ENCODE data around the gene MAOB.
"Not testable (repeated sequence)": the region's sequence is repeated elsewhere in the genome, so short reads cannot be mapped to it uniquely, and the experiment has no call there.

MAOB gene

DNA sequence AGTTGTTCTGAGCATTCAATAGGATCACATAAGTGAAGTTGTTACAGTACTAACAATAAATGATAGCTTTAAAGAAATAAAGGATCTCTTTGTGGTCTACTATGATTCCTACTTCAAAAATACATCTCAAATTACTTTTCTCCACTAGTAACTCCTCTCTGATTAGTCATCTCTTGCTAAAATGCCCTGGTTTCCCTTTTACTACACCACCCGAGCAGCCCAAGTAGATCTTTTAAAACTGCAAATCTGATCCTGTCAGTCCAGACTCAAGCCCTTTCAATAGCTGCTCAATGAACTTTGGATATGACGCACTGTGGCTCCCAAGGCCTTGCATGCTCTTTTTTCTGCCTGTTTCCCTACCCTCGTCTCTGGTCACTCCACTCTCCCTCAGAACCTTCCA lies 128.6 kb downstream of the MAOB start:
- DNase-seq (ENCODE audit: low spot score), result no peak

GRCh38 chrX:43750248-43750676 lies 132.0 kb downstream of the MAOB start:
- peak; percentile 66 for DNase-seq (ENCODE audit: low spot score)

DNA sequence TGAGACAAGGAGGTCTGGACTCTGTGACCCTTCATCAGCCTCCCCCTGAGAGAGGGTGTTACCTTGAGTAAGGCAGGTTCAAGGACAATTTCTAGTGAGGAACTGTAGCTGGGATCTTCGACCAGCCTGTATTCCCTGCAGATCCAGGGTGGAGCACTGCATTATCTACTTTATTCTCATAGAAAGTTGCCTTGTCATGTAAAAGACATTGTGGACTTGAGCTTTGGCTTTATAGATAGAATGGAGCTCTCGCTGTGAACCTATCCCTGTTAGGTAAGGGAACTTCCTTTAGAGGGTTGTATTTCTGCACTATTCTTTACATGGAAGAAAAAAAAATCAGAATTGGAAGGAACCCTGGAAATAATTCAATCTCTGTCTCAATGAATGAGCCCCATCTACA lies 134.8 kb downstream of the MAOB start:
- no peak for DNase-seq (ENCODE audit: low spot score)

DNA sequence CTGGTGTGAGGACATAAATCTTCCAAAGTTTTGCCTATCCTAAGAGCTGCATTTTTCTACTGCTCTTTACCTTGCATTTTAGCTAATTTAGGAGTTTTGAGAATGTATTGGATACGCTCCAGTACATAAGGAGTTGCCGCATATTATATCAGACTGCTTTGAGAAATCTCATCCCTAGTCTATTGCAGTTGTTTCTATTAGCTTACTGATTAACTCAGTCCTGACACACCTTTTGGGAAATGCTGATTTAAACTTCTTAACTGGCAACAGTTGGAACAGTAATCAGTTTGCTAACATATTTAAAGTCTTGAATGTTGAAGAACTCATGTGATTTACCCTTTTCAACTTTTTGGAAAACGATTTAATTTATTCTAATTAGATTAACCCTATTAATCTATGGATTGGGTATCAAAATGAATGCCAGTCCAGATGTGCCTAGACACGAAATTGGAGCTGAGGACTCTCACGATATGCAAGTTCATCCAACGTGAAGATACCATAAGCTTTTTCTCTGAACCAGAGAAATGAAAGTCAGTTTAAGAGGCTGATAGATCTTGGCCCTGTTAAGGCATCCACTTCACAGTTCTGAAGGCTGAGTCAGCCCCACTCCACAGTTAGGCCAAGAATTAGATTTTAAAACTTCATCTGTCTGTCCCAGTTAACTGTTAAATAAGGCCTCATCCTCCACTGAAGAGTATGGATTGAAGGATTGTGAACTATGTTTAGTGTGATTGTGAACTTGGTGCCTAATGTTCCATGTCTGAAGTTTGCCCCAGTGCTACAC lies 136.1 kb downstream of the MAOB start:
- no peak for DNase-seq (ENCODE audit: low spot score)

DNA sequence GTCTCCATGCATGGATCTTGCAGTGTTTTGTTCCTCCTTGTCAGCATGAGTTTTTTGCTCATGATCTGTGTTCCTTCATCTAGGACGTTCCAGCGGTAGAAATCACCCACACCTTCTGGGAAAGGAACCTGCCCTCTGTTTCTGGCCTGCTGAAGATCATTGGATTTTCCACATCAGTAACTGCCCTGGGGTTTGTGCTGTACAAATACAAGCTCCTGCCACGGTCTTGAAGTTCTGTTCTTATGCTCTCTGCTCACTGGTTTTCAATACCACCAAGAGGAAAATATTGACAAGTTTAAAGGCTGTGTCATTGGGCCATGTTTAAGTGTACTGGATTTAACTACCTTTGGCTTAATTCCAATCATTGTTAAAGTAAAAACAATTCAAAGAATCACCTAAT lies 138.0 kb downstream of the MAOB start:
- DNase-seq (ENCODE audit: low spot score), result no peak

- no peak for DNase-seq (ENCODE audit: low spot score)
Observed at GRCh38 chrX:43743100-43743822, 139.0 kb downstream of the MAOB start.

GRCh38 chrX:43741843-43742573 lies 140.2 kb downstream of the MAOB start:
- no peak for DNase-seq (ENCODE audit: low spot score)

DNA sequence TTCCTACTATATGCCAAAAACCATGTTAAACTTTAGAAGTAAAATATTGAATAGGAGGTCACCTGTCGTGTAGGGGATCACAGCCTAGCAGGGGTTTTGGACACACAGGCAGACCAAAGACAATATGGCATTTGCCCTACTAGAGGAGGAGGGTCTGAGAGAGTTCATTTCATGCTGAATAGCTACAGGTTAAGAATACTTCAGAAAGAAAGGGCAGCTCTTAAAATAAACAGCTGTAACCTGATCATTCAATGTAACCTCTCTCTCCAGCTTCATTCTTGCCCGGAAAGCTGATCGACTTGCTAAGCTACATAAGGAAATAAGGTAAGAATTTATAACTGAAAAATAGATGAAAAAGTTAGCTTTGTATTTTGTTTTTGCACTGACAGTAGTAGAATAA lies 146.3 kb downstream of the MAOB start:
- DNase-seq (ENCODE audit: low spot score), result no peak

- DNase-seq (ENCODE audit: low spot score), result no peak
Observed at GRCh38 chrX:43735534-43735933, 146.7 kb downstream of the MAOB start.

- no peak for DNase-seq (ENCODE audit: low spot score)
Observed at GRCh38 chrX:43734444-43734843, 147.8 kb downstream of the MAOB start.

DNA sequence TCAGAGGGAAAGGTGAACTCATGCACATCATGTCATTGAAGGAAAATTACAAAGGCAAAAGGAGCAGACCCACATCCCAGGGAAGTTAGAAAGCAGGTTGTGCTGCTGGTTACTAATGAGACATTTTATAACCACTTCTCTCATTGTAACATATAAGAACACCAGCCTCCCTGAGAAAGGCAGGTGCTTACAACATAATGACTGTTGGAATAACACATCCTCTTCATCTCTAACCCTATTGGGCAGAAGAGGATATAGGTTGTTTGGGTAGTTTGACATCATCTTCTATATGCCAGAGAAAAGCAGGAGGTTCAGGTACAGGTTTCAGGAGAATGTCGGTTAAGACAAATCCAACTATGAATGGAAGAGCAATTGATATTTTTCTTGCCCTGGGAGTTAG lies 148.6 kb downstream of the MAOB start:
- no peak for DNase-seq (ENCODE audit: low spot score)

GRCh38 chrX:43731086-43731485 lies 151.2 kb downstream of the MAOB start:
- DNase-seq (ENCODE audit: low spot score), result no peak

GRCh38 chrX:43728966-43729365 lies 153.3 kb downstream of the MAOB start:
- no peak for DNase-seq (ENCODE audit: low spot score)

DNA sequence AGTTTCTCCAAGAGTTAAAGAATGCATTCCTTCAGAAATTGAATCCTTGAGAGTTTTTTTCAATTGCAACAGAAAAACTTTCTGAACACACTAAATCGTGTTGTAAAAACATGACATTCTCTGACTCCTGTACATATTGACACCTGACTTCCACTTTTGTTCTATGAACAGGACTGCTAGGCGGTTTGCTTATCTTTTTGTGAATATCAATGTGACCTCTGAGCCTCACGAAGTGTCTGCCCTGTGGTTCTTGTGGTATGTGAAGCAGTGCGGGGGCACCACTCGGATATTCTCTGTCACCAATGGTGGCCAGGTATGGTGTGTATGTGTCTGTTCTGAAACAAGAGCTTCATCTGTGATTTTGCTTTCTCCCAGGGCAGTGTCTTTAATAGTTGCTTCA lies 154.2 kb downstream of the MAOB start:
- no peak for DNase-seq (ENCODE audit: low spot score)

GRCh38 chrX:43727254-43727653 lies 155.0 kb downstream of the MAOB start:
- DNase-seq (ENCODE audit: low spot score), result not testable (repeated sequence)

GRCh38 chrX:43725227-43725626 lies 157.0 kb downstream of the MAOB start:
- DNase-seq (ENCODE audit: low spot score), result not testable (repeated sequence)

- no peak for DNase-seq (ENCODE audit: low spot score)
Observed at GRCh38 chrX:43720961-43721360, 161.3 kb downstream of the MAOB start.

GRCh38 chrX:43720082-43720481 lies 162.2 kb downstream of the MAOB start:
- DNase-seq (ENCODE audit: low spot score), result no peak

DNA sequence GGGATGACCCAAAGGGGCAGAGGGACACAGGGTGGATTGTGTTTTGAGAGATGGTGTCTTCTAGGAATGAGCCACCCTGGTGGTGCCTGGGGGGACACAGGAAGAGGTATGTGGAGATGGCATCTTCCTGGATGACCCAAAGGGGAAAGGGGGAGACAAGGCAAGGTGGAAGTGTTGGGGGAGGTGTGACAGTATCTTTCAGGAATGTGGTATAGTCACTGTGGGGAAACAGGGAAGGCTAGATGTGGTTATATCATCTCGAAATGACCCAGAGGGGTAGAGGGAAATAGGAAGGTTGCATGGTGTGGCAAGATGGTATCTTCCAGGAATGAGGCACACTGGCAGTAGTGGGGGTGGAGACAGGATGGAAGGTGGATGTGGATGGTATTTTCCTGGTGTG lies 163.3 kb downstream of the MAOB start:
- no peak for DNase-seq (ENCODE audit: low spot score)

DNA sequence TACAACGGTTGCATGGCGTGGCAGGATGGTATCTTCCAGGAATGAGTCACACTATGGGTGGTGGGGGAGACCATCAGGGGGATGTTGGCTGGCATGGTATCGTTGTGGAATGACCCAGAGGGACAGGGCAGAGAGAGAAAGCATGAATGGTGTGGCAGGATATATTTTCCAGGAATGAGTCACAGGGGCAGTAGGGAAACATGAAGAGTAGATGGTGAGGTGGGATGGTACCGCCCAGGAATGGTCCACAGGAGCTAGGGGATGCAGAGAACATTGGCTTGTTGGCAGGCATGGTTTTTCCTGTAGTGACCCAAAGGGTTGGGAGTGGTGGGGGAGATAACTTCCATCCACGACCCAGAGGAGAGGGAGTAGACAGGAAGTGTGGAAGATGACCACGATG lies 163.7 kb downstream of the MAOB start:
- DNase-seq (ENCODE audit: low spot score), result no peak

GRCh38 chrX:43718081-43718480 lies 164.2 kb downstream of the MAOB start:
- DNase-seq (ENCODE audit: low spot score), result no peak

GRCh38 chrX:43717161-43717560 lies 165.1 kb downstream of the MAOB start:
- no peak for DNase-seq (ENCODE audit: low spot score)

- no peak for DNase-seq (ENCODE audit: low spot score)
Observed at GRCh38 chrX:43716696-43717095, 165.6 kb downstream of the MAOB start.
